ENCODE measurements around the gene OR52B6.

OR52B6 gene

DNA sequence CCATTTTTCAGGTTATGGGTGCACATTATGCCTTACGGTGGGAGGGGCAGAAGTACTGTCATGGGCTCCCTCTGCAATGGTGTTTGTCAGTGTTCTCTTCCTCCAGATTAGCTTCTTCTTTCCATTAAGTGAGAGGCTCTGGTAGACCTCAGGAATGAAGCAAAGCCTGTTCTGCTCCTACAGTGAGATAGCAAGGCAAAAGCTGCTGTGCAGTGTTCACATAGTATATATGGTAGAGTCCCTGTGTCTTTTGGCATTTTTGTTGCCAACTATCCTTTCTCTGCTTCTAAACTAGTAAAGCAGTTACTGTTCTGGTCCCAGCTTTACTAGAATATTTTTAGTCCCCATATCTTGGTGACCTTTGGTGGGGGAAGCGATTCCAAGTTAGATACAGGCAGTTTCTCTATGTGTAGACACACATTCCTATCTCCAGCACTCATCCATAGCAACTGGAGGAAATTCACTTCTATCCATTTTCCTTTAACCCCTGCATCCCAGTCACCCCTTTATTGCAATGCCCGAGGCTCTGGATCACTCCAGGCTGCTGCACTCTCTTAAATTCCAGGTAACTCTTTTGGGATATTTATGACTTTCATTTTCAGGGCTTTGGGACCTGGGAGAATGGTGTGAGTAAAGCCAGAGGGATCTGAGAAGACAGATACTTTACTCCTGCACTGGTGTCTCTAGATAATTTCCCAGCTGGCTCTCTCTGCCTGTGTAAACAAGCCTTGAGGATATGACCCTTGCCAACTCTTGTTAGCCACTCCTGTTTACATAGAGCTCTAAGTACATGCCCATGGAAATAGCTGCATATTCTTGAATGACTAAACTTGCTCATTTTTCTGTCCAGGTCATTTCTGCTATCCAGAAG is 40.2 kb downstream of the OR52B6 start:
- no peak for TF ChIP-seq CEBPB (IDR thresholded peaks at IDR 0.05)
- no peak for TF ChIP-seq RAD21 (IDR thresholded peaks at IDR 0.05; ENCODE audit: low read depth)
- no peak for TF ChIP-seq TCF12 (IDR thresholded peaks at IDR 0.05; ENCODE audit: low read depth)
- TF ChIP-seq, protein P1, sequence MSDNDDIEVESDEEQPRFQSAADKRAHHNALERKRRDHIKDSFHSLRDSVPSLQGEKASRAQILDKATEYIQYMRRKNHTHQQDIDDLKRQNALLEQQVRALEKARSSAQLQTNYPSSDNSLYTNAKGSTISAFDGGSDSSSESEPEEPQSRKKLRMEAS (IDR thresholded peaks at IDR 0.05): no peak
- TF ChIP-seq EP300 (IDR thresholded peaks at IDR 0.05; ENCODE audit: borderline replicate concordance): no peak
- TF ChIP-seq TAF1 (IDR thresholded peaks at IDR 0.05; ENCODE audit: low read depth): no peak
- TF ChIP-seq, protein P2, sequence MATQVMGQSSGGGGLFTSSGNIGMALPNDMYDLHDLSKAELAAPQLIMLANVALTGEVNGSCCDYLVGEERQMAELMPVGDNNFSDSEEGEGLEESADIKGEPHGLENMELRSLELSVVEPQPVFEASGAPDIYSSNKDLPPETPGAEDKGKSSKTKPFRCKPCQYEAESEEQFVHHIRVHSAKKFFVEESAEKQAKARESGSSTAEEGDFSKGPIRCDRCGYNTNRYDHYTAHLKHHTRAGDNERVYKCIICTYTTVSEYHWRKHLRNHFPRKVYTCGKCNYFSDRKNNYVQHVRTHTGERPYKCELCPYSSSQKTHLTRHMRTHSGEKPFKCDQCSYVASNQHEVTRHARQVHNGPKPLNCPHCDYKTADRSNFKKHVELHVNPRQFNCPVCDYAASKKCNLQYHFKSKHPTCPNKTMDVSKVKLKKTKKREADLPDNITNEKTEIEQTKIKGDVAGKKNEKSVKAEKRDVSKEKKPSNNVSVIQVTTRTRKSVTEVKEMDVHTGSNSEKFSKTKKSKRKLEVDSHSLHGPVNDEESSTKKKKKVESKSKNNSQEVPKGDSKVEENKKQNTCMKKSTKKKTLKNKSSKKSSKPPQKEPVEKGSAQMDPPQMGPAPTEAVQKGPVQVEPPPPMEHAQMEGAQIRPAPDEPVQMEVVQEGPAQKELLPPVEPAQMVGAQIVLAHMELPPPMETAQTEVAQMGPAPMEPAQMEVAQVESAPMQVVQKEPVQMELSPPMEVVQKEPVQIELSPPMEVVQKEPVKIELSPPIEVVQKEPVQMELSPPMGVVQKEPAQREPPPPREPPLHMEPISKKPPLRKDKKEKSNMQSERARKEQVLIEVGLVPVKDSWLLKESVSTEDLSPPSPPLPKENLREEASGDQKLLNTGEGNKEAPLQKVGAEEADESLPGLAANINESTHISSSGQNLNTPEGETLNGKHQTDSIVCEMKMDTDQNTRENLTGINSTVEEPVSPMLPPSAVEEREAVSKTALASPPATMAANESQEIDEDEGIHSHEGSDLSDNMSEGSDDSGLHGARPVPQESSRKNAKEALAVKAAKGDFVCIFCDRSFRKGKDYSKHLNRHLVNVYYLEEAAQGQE (IDR thresholded peaks at IDR 0.05; ENCODE audit: low read depth): no peak
- no peak for TF ChIP-seq YY1 (IDR thresholded peaks at IDR 0.05; ENCODE audit: low read depth)
- TF ChIP-seq, protein P3, sequence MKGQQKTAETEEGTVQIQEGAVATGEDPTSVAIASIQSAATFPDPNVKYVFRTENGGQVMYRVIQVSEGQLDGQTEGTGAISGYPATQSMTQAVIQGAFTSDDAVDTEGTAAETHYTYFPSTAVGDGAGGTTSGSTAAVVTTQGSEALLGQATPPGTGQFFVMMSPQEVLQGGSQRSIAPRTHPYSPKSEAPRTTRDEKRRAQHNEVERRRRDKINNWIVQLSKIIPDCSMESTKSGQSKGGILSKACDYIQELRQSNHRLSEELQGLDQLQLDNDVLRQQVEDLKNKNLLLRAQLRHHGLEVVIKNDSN (IDR thresholded peaks at IDR 0.05): no peak
- TF ChIP-seq FOXM1 (IDR thresholded peaks at IDR 0.05; ENCODE audit: borderline replicate concordance, low read depth): no peak
- TF ChIP-seq TEAD4 (IDR thresholded peaks at IDR 0.05): no peak
- TF ChIP-seq EGR1 (IDR thresholded peaks at IDR 0.05): no peak
- TF ChIP-seq NFIC (IDR thresholded peaks at IDR 0.05): no peak
- no peak for TF ChIP-seq CREB1 (IDR thresholded peaks at IDR 0.05; ENCODE audit: low read depth)

DNA sequence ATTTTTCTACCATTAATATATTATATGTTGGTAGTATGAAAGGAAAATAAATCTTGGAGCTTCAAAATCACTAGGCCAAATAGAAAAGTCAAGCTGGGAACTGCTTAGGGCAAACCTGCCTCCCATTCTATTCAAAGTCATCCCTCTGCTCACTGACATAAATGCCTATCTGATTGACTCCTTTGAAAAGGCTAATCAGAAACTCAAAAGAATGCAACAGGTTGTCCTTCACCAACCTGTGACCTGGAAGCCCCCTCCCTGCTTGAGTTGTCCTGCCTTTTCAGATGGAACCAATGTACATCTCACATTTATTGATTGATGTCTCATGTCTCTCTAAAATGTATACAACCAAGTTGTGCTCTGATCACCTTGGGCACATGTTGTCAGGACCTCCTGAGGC is 40.9 kb downstream of the OR52B6 start:
- TF ChIP-seq TAF1 (IDR thresholded peaks at IDR 0.05; ENCODE audit: low read depth) (no peak), YY1 (IDR thresholded peaks at IDR 0.05; ENCODE audit: low read depth) (no peak), ZBTB7A (IDR thresholded peaks at IDR 0.05; ENCODE audit: low read depth) (no peak), EGR1 (IDR thresholded peaks at IDR 0.05) (no peak), RAD21 (IDR thresholded peaks at IDR 0.05; ENCODE audit: low read depth) (no peak), NFIC (IDR thresholded peaks at IDR 0.05) (no peak), TEAD4 (IDR thresholded peaks at IDR 0.05) (no peak), CREB1 (IDR thresholded peaks at IDR 0.05; ENCODE audit: low read depth) (no peak), EP300 (IDR thresholded peaks at IDR 0.05; ENCODE audit: borderline replicate concordance) (no peak), FOXM1 (IDR thresholded peaks at IDR 0.05; ENCODE audit: borderline replicate concordance, low read depth) (no peak), TCF12 (IDR thresholded peaks at IDR 0.05; ENCODE audit: low read depth) (no peak), CEBPB (IDR thresholded peaks at IDR 0.05) (no peak)
- TF ChIP-seq, protein P2 (IDR thresholded peaks at IDR 0.05; ENCODE audit: low read depth): no peak
- TF ChIP-seq, protein P3 (IDR thresholded peaks at IDR 0.05): no peak
- TF ChIP-seq, protein P1 (IDR thresholded peaks at IDR 0.05): no peak

DNA sequence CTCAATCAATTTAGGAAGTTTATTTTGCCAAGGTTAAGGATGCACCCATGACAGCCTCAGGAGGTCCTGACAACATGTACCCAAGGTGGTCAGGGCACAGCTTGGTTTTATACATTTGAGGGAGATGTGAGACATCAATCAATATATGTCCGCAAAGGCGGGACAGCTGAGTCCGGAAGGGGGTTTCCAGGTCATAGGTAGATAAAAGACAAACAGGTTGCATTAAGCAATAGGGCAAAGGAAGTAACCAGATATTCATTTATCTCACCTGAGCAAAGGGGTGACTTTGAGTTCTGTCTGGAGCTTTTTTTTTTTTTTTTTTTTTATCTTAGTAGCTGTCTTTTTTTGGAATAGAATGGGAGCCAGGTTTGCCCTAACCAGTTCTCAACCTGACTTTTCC is 42.1 kb downstream of the OR52B6 start:
- TF ChIP-seq, protein P2 (IDR thresholded peaks at IDR 0.05; ENCODE audit: low read depth): no peak
- no peak for TF ChIP-seq TEAD4 (IDR thresholded peaks at IDR 0.05)
- TF ChIP-seq, protein P1 (IDR thresholded peaks at IDR 0.05): no peak
- no peak for TF ChIP-seq FOXM1 (IDR thresholded peaks at IDR 0.05; ENCODE audit: borderline replicate concordance, low read depth)
- TF ChIP-seq EP300 (IDR thresholded peaks at IDR 0.05; ENCODE audit: borderline replicate concordance): no peak
- no peak for TF ChIP-seq EGR1 (IDR thresholded peaks at IDR 0.05)
- no peak for TF ChIP-seq TAF1 (IDR thresholded peaks at IDR 0.05; ENCODE audit: low read depth)
- TF ChIP-seq CEBPB (IDR thresholded peaks at IDR 0.05): no peak
- no peak for TF ChIP-seq CREB1 (IDR thresholded peaks at IDR 0.05; ENCODE audit: low read depth)
- TF ChIP-seq YY1 (IDR thresholded peaks at IDR 0.05; ENCODE audit: low read depth): no peak
